SK-N-SH (cell line): ENCODE measurements around the gene NKIRAS1. TPM values are rescaled to one million over a fixed set of nuclear protein-coding genes. Genes with fewer than 3 reads are reported as not detected.

Source experiments
- CTCF ChIA-PET: fragments of 300-600, 350-600 bp; formaldehyde crosslinking; extraction: SDS; loops from one replicate; lab custom pipeline; 2021; lab: Yijun Ruan, JAX
- POLR2A ChIA-PET: fragments of 350-600 bp; sonication (Branson Sonifier 250); formaldehyde crosslinking; extraction: SDS; loops from one replicate; lab custom pipeline; 2020; ENCODE audit warnings: antibody characterized with exemption, inconsistent platforms; lab: Yijun Ruan, JAX
- DNase-seq: peaks from one replicate; pipeline ENCODE4 v3.0.0; 2012
- H2AFZ ChIP-seq: fragments of 200-600 bp; sonication (generic); 2 replicates; pipeline ENCODE4 v1.8.1; 2016; ENCODE audit warnings: antibody characterized with exemption, mild to moderate bottlenecking, low read depth
- H3F3A ChIP-seq: fragments of 200-600 bp; sonication (generic); replicated peaks from 2 replicates; pipeline ENCODE3; 2016; ENCODE audit warnings: antibody characterized with exemption, mild to moderate bottlenecking; ENCODE audit not compliant: insufficient read depth
- H3K27ac ChIP-seq, 2 experiments: fragments of 200-500 bp in 1 of 2; fragments of 200-600 bp in 1 of 2; sonication (Bioruptor generic) in 1 of 2; sonication (generic), shearing (Covaris generic) in 1 of 2; 2 replicates each; pipeline versions ENCODE4 v1.5.1 to v1.6.1; 2014 to 2016; ENCODE audit warnings: low read depth in 2 of 2, inconsistent platforms in 1 of 2, low read length in 1 of 2, mild to moderate bottlenecking in 1 of 2, mixed read lengths in 1 of 2
- H3K27me3 ChIP-seq: fragments of 200-600 bp; sonication (generic), shearing (Covaris generic); 2 replicates; pipeline ENCODE4 v1.6.1; 2016; ENCODE audit warnings: mixed run types; ENCODE audit not compliant: insufficient read depth
- H3K36me3 ChIP-seq, 2 experiments: fragments of 200-500 bp in 1 of 2; fragments of 200-600 bp in 1 of 2; sonication (Bioruptor generic) in 1 of 2; sonication (generic) in 1 of 2; replicated peaks in 1 of 2; 2 replicates each; pipeline versions ENCODE3 to v1.5.1; 2014 to 2016; ENCODE audit warnings: low read length in 1 of 2, mild to moderate bottlenecking in 1 of 2; ENCODE audit not compliant: insufficient read depth in 2 of 2, control insufficient read depth in 1 of 2
- H3K4me1 ChIP-seq, 2 experiments: fragments of 200-500 bp in 1 of 2; fragments of 200-600 bp in 1 of 2; sonication (Bioruptor generic) in 1 of 2; sonication (generic), shearing (Covaris generic) in 1 of 2; 2 replicates each; pipeline versions ENCODE4 v1.5.1 to v1.6.1; 2014 to 2016; ENCODE audit warnings: low read depth in 1 of 2, low read length in 1 of 2, mixed run types in 1 of 2; ENCODE audit not compliant: insufficient read depth in 2 of 2, control insufficient read depth in 1 of 2
- H3K4me2 ChIP-seq: fragments of 200-600 bp; sonication (generic), shearing (Covaris generic); 2 replicates; pipeline ENCODE4 v1.6.1; 2017; ENCODE audit warnings: mixed run types
- H3K4me3 ChIP-seq, 2 experiments: fragments of 200-500 bp in 1 of 2; fragments of 200-600 bp in 1 of 2; sonication (Bioruptor generic) in 1 of 2; sonication (generic), shearing (Covaris generic) in 1 of 2; 2 replicates each; pipeline versions ENCODE4 v1.5.1 to v1.8.1; 2014 to 2016; ENCODE audit warnings: low read depth in 2 of 2, inconsistent platforms in 1 of 2, low read length in 1 of 2, mild to moderate bottlenecking in 1 of 2, mixed read lengths in 1 of 2, moderate library complexity in 1 of 2
- H3K79me2 ChIP-seq: fragments of 200-600 bp; sonication (generic); 2 replicates; pipeline ENCODE4 v1.8.1; 2017; ENCODE audit warnings: mild to moderate bottlenecking; ENCODE audit not compliant: insufficient read depth
- H3K9ac ChIP-seq: fragments of 200-600 bp; sonication (generic); 2 replicates; pipeline ENCODE4 v1.6.1; 2017; ENCODE audit warnings: mixed run types
- H3K9me2 ChIP-seq: fragments of 200-600 bp; sonication (generic); 2 replicates; pipeline ENCODE4 v1.6.1; 2017; ENCODE audit warnings: mixed run types
- H3K9me3 ChIP-seq: fragments of 200-600 bp; sonication (generic); 2 replicates; pipeline ENCODE4 v1.6.1; 2017; ENCODE audit warnings: mixed run types, mild to moderate bottlenecking, moderate library complexity
- H4K20me1 ChIP-seq: fragments of 200-600 bp; sonication (generic); 2 replicates; pipeline ENCODE4 v1.6.1; 2017; ENCODE audit warnings: mild to moderate bottlenecking, mixed run types; ENCODE audit not compliant: insufficient read depth
- ELF1 ChIP-seq: IDR thresholded peaks from 2 replicates; pipeline ENCODE4 v1.4.0; 2012
- FOSL2 ChIP-seq: IDR thresholded peaks from 2 replicates; pipeline ENCODE4 v1.4.0; 2012; ENCODE audit warnings: low read depth, mild to moderate bottlenecking, moderate library complexity, borderline replicate concordance
- FOXJ3 ChIP-seq: sonication (generic); formaldehyde crosslinking; IDR thresholded peaks from 2 replicates; pipeline ENCODE4 v1.5.1; 2020; ENCODE audit warnings: mild to moderate bottlenecking, missing genetic modification reagents
- FOXM1 ChIP-seq: IDR thresholded peaks from 2 replicates; pipeline ENCODE4 v1.4.0; 2012; ENCODE audit warnings: low read depth, mild to moderate bottlenecking
- GABPA ChIP-seq: IDR thresholded peaks from 2 replicates; pipeline ENCODE4 v1.4.0; 2012; ENCODE audit warnings: low read depth, mild to moderate bottlenecking
- GATA2 ChIP-seq: sonication (generic); formaldehyde crosslinking; IDR thresholded peaks from 2 replicates; pipeline ENCODE4 v1.5.0; 2020; ENCODE audit warnings: mild to moderate bottlenecking, missing genetic modification reagents
- JUND ChIP-seq: IDR thresholded peaks from 2 replicates; pipeline ENCODE4 v1.4.0; 2012
- NRF1 ChIP-seq: IDR thresholded peaks from 2 replicates; pipeline ENCODE4 v1.6.1; 2012; ENCODE audit warnings: low read depth, mild to moderate bottlenecking, low read length
- POLR2AphosphoS5 ChIP-seq: IDR thresholded peaks from 2 replicates; pipeline ENCODE4 v1.6.1; 2012; ENCODE audit warnings: low read depth, low read length
- RAD21 ChIP-seq: IDR thresholded peaks from 2 replicates; pipeline ENCODE4 v1.6.1; 2012; ENCODE audit warnings: mild to moderate bottlenecking, low read length
- REST ChIP-seq: IDR thresholded peaks from 2 replicates; pipeline ENCODE4 v1.6.1; 2012; ENCODE audit warnings: mild to moderate bottlenecking, low read depth, low read length, moderate library complexity
- RXRA ChIP-seq: IDR thresholded peaks from 2 replicates; pipeline ENCODE4 v1.4.0; 2012; ENCODE audit warnings: low read depth, mild to moderate bottlenecking, borderline replicate concordance
- SMC3 ChIP-seq: IDR thresholded peaks from 2 replicates; pipeline ENCODE4 v1.6.1; 2012; ENCODE audit warnings: low read depth, low read length, improper control_type of control experiment
- TAF1 ChIP-seq: IDR thresholded peaks from 2 replicates; pipeline ENCODE4 v1.6.1; 2012; ENCODE audit warnings: low read depth, mild to moderate bottlenecking, low read length, moderate library complexity, borderline replicate concordance
- USF2 ChIP-seq: fragments of 150-350 bp; IDR thresholded peaks from 2 replicates; pipeline ENCODE4 v1.6.1; 2017; ENCODE audit warnings: antibody characterized with exemption, low read length, low read depth, borderline replicate concordance
- YY1 ChIP-seq: IDR thresholded peaks from 2 replicates; pipeline ENCODE4 v1.4.0; 2012; ENCODE audit warnings: low read depth, mild to moderate bottlenecking
- WGBS: methylation state at CpG from one replicate; pipeline ENCODE4 v1.1.6; 2017; ENCODE audit warnings: low lambda C conversion rate; 5-methylcytosine and 5-hydroxymethylcytosine counted together
- polyA plus RNA-seq, 3 experiments: library from polyadenylated mRNA; depleted of rRNA; stranded (reverse); fragments of >200 nt; gene quantifications; 2 replicates each; pipeline ENCODE4 v1.2.3, GENCODE V29; 2012
- TF ChIP-seq, protein P1 (sequence below): IDR thresholded peaks from 2 replicates; pipeline ENCODE4 v1.4.0; 2012; ENCODE audit warnings: low read depth, borderline replicate concordance
- TF ChIP-seq, protein P2 (sequence below): fragments of 200-600 bp; sonication (generic); IDR thresholded peaks from 2 replicates; pipeline ENCODE4 v1.6.1; 2017; ENCODE audit warnings: antibody characterized with exemption, mild to moderate bottlenecking, moderate library complexity
- TF ChIP-seq, protein P3 (sequence below): IDR thresholded peaks from 2 replicates; pipeline ENCODE4; 2012

NKIRAS1 gene
- polyA plus RNA-seq, 1 of the 3 experiments (the other 2 are of a cell fraction), result 8.1 TPM

GRCh38 chr3:23867838-23868237 lies 49.0 kb downstream of the NKIRAS1 start:
- Histone ChIP-seq H3K9me2 (no peaks in the 10 kb centered on the region), H3K9ac (no peak overlapping the region), H3F3A (no peaks in the 10 kb centered on the region), H3K27ac (no peak overlapping the region), H3K4me1 (peaks cover 6 to 14% of the 10 kb centered on the region in 2 experiments; a peak in 2 of 4 replicates), H4K20me1 (peaks cover 47% of the 10 kb centered on the region), H2AFZ (no peak overlapping the region), H3K4me3 (no peak overlapping the region)
- no peak for DNase-seq
- 100% methylated on average over 1 of the region's 1 CpG for WGBS
- CTCF ChIA-PET, result no interaction called here
- no peak for TF ChIP-seq RXRA
- no peak for TF ChIP-seq NRF1
- TF ChIP-seq, all 33 proteins: peak for 0
- H3K36me3 ChIP-seq, result peaks cover 0 to 2% of the 10 kb centered on the region in 2 experiments
- no peaks in the 10 kb centered on the region for H3K27me3 ChIP-seq
- H3K79me2 ChIP-seq, result peaks cover 20% of the 10 kb centered on the region
- H3K9me3 ChIP-seq, result no peaks in the 10 kb centered on the region
- POLR2A ChIA-PET, result no interaction called here
- no peak overlapping the region for H3K4me2 ChIP-seq

DNA sequence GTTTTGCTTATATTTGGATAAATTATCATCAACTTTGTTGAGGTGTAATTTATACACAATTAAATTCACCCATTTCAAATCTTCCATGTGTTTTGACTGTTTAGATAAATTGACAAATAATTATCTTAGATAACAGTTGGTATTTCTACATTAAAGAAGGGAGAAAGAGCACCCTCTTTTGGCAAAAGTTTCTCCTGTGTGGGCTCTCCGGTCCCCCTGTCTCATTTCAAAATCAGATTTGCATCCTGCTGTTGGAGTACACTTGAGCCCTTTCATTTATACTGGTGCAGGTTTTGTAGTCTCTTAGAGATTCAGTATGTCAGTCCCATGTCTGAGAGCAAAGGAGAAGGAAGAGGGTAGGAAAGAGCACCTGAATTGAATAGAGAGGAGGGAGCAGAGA lies 49.4 kb downstream of the NKIRAS1 start:
- peaks cover 6 to 14% of the 10 kb centered on the region in 2 experiments; a peak in 2 of 4 replicates for H3K4me1 ChIP-seq
- H3K79me2 ChIP-seq, result peaks cover 23% of the 10 kb centered on the region
- H3F3A ChIP-seq, result no peaks in the 10 kb centered on the region
- H2AFZ ChIP-seq, result no peak overlapping the region
- 74% methylated on average over 1 of the region's 1 CpG for WGBS
- H3K4me2 ChIP-seq, result no peak overlapping the region
- ChIA-PET POLR2A (no interaction called here), CTCF (interaction anchor here (0.8 kb wide), 1 partner anchor 10 kb away, joined by 3 read pairs; no protein-coding TSS in a partner anchor)
- H3K4me3 ChIP-seq, result no peak overlapping the region
- H3K9ac ChIP-seq, result no peak overlapping the region
- H3K9me3 ChIP-seq, result no peaks in the 10 kb centered on the region
- no peak for DNase-seq
- H3K27me3 ChIP-seq, result no peaks in the 10 kb centered on the region
- H4K20me1 ChIP-seq, result peaks cover 50% of the 10 kb centered on the region
- H3K27ac ChIP-seq, result no peak overlapping the region
- peaks cover 0 to 2% of the 10 kb centered on the region in 2 experiments for H3K36me3 ChIP-seq
- TF ChIP-seq GATA2 (CRISPR knock-in tag) (no peak), REST (no peak), TAF1 (no peak), POLR2AphosphoS5 (no peak), FOSL2 (no peak), USF2 (no peak), FOXJ3 (CRISPR knock-in tag) (no peak), GABPA (no peak), JUND (no peak), SMC3 (no peak), YY1 (no peak), ELF1 (no peak), RAD21 (peak; percentile 52), FOXM1 (no peak)
- TF ChIP-seq, protein P1, sequence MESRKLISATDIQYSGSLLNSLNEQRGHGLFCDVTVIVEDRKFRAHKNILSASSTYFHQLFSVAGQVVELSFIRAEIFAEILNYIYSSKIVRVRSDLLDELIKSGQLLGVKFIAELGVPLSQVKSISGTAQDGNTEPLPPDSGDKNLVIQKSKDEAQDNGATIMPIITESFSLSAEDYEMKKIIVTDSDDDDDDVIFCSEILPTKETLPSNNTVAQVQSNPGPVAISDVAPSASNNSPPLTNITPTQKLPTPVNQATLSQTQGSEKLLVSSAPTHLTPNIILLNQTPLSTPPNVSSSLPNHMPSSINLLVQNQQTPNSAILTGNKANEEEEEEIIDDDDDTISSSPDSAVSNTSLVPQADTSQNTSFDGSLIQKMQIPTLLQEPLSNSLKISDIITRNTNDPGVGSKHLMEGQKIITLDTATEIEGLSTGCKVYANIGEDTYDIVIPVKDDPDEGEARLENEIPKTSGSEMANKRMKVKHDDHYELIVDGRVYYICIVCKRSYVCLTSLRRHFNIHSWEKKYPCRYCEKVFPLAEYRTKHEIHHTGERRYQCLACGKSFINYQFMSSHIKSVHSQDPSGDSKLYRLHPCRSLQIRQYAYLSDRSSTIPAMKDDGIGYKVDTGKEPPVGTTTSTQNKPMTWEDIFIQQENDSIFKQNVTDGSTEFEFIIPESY, result no peak
- TF ChIP-seq, protein P2, sequence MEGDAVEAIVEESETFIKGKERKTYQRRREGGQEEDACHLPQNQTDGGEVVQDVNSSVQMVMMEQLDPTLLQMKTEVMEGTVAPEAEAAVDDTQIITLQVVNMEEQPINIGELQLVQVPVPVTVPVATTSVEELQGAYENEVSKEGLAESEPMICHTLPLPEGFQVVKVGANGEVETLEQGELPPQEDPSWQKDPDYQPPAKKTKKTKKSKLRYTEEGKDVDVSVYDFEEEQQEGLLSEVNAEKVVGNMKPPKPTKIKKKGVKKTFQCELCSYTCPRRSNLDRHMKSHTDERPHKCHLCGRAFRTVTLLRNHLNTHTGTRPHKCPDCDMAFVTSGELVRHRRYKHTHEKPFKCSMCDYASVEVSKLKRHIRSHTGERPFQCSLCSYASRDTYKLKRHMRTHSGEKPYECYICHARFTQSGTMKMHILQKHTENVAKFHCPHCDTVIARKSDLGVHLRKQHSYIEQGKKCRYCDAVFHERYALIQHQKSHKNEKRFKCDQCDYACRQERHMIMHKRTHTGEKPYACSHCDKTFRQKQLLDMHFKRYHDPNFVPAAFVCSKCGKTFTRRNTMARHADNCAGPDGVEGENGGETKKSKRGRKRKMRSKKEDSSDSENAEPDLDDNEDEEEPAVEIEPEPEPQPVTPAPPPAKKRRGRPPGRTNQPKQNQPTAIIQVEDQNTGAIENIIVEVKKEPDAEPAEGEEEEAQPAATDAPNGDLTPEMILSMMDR, result 0 out of 2 replicates have a peak, but pooled peaks have one; percentile 23
- TF ChIP-seq, protein P3, sequence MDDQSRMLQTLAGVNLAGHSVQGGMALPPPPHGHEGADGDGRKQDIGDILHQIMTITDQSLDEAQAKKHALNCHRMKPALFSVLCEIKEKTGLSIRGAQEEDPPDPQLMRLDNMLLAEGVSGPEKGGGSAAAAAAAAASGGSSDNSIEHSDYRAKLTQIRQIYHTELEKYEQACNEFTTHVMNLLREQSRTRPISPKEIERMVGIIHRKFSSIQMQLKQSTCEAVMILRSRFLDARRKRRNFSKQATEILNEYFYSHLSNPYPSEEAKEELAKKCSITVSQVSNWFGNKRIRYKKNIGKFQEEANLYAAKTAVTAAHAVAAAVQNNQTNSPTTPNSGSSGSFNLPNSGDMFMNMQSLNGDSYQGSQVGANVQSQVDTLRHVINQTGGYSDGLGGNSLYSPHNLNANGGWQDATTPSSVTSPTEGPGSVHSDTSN, result no peak
- TF ChIP-seq, all 33 proteins: peak for 2
- H3K9me2 ChIP-seq, result no peaks in the 10 kb centered on the region
